Activated CD4-positive, CD25-positive, alpha-beta regulatory T cell treated with anti-CD3 and anti-CD28 coated beads, Interleukin-2, amount 50 U/mL, for 72 hours (primary cell): ENCODE results near the gene CNTFR.

Source experiments
- DNase-seq: peaks from one replicate; pipeline ENCODE4 v3.0.0; 2021

CNTFR gene

DNA sequence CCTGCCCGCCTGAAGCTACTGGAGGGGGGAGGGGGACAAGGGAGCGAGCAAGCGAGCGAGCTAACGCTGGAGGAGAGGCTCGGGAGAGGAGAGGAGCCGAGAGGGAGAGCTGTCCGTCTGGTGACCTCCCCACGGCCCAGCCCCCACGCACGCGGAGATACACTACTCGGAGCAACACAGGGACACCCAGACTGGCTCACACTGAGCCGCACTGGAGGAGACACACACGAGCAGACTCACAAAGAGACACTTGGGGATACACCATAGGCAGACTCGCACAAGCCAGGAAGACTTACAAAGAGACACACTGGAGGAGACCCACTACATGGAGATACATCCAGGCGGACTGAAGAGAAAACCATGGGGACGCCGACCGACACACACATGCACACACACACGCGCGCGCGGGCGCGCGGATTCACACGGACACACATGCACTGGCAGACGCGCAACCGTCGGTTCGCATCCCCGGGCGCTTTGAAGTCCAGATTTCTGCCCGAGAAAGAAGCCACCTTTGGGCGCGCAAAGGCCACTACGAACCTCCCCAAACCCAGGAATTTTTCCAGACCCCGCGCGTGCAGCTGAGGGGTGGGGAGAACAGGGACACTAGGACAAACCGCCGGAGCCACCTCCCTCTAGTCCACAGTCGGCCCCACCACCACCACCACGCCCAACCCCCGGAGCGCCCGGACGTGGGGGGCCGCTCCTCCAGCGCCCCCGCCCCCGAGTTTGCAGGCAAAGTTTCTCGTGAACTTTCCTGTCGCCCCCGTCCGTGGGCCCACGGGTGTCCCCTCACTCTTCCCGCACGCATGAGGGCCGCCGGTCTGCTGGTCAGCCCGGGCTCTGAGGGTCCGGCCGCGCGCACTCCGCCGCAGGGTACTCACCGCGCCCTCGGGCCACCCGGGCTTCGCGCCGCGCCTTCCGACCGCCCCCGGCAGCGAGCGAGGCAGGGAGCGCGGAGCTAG lies 571 bp downstream of the CNTFR start:
- DNase-seq = no peak

- DNase-seq = no peak
Observed at GRCh38 chr9:34587271-34587670, 2.3 kb downstream of the CNTFR start.

DNA sequence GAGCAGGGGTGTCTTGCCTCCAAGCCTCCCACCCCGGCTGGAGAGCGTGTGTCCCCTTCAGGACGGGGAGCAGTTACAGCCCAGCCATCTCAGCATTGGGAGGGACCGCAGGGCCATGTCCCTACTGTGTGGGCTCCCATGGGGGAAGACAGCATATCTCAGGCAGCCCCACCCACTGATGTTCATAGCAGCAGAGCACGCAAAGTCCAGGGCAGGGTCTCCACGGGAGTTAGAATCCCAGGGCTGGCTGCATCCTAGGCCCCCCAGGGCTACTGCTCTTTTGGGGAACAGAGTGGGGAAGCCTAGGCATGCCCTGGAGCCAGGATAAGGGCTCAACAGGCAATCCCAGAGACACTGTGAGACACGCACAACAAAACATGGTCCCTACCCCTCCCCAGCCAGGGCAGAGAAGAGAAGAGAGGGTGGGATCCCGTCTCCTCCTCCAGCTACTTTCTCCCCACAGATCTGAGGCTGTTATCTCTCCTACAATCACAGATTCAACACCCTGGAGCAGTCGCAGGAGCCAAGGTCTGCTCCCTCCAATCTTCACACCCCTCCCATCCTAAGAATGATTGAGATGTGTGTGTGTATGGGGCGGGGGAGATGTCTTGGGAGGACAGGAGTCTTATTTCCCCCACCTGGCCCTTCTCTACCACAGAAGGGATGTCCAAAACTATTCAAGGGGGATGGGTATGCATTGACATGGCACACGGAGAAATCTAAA lies 3.4 kb downstream of the CNTFR start:
- DNase-seq = no peak

GRCh38 chr9:34584970-34585369 lies 4.6 kb downstream of the CNTFR start:
- DNase-seq = no peak

DNA sequence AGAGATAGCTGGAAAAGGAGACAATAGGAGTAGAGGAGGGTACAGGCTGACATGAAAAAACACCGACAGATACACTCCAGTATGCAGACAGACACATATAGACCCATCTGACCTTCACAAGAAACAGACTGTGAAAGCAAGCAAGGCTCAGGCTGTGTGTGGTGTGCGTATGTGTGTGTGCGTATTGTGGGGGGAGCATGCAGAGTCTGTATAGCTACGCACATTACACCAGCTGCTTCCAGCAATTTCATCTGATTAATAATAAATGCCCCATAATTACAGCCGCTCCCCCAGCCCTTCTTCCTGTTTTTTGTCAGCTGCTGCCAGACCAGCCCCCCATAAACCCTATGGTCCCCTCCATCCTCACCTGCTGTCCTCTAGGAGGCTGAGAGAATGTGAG lies 6.7 kb downstream of the CNTFR start:
- no peak for DNase-seq

DNA sequence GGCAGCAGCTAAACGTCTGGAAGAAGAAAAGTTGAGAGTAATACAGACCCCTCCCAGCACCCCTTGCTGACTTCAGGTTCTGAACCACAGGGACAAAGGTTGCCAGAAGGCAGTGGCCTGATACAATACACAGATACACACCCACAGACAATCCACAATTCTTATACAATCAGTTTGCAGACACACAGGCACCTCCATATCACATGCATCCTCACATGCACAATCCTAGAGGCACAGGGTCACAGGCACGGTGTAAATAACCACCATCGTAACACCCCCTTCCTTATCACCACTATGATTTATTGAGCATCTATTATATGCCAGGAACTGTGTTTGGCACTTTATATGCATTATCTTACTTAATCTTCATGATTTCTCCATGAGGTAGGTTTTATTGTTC lies 8.2 kb downstream of the CNTFR start:
- no peak for DNase-seq

- no peak for DNase-seq
Observed at GRCh38 chr9:34580358-34580757, 9.2 kb downstream of the CNTFR start.

DNA sequence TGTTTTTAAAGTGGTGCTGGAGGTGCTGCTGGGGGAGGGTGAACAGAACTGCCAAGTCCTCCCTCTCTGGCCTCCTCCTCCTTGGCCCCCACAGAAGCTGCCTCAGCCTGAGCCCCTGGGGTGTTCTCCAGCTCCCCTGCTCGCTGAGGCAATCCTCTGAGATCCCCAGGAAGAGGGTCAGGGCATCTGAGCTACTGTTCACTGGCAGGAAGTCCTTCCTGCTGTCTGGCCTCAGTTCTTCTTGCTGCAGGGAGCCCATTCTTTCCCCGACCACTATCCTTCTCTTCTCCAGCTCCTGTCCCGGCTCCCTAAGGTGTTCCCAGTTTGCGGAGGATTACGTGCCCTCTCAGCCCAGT lies 9.7 kb downstream of the CNTFR start:
- DNase-seq = no peak

GRCh38 chr9:34579104-34579807 lies 10.3 kb downstream of the CNTFR start:
- DNase-seq = no peak

GRCh38 chr9:34578241-34579103 lies 11.1 kb downstream of the CNTFR start:
- DNase-seq = no peak

DNA sequence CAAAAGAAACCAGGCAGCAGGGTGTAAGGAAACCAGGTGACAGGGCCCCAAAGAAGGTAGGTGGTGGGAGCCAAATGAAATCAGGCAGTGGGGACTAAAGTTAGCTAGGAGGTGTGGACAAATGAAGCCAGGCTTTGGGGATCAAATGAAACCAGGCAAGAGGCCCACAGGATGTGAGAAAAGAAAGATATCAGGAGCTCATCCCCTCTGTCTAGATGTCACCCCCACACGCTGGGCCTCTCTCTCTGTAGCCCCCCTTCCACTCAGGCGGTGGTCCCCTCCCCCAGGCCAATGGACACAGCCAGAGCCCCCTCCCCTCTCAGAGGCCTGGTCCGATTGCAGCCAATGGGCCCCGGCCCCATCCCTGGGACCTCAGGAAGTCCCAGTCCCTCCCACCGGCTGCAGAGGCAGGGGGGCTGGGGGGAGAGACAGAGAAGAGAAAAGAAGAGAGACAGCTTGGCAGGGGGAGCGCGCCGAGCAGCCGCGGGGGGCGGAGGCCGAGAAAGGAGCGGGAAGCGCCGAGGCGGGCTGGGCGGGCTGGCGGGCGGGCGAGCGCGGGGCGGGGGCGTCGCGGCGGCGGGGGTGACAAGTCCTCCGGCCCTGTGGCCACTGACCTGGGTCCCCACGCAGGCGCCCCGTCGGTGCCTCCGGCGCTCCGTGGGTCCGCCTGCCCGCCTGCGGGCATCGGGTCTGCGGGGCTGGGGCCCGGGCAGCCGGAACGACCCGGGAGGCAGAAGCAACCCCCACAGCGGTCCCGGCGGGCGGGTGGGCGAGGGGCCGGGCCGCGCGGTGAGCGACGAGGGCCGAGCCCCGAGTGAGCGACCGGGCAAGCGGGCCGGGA lies 11.9 kb downstream of the CNTFR start:
- no peak for DNase-seq

GRCh38 chr9:34576597-34577399 lies 12.7 kb downstream of the CNTFR start:
- DNase-seq = no peak

DNA sequence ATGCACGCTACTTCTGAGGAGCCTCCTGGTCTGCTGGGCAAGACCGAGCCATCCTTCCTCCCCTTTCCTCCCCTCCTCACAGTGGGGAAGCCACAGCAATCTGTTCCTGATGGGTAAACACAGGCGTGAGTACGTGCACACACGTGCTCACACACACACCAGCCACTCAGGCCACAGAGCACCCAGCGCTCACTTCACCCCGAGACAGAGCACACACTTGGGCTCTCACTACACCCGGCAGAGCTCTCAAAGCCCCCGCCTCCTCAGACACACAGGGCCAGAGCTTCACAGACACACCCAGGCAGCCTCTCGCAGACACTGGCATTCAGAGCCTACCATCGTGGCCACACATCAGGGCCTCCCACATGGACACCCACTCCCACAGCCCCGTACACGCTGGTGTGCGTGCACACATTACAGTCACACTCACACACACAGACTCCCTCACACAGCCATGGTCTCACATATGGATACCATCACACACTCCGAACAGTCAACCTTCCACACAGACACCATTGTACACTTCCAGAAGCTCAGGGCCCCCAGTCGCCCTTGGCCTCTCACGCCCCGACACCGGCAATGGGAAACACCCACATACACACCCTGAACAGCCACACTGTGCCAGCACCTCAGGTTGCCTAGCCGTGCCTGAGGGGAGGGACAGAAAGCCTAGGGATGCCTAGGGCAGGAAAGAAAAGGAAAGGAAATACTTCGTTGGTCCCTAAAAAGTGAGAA lies 13.5 kb downstream of the CNTFR start:
- DNase-seq = no peak

DNA sequence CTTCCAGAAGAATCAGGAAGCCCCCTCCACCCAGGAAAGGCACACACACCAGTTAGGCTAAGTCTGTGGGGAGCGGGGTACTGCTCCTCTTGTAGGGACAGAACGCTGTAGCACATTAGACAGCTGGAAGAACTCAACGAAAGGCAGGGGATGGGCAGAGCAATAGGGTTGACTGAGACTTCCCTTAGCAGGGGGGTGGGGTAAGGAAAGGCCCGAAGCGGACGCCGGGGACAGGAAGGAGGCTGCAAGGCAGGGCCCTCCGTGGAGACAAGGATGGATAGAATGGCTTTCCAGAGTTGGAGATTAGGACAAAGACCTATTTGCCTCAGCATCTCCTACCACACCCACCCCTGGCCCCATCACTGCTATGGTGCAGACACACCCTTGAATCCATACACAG lies 14.3 kb downstream of the CNTFR start:
- no peak for DNase-seq

DNA sequence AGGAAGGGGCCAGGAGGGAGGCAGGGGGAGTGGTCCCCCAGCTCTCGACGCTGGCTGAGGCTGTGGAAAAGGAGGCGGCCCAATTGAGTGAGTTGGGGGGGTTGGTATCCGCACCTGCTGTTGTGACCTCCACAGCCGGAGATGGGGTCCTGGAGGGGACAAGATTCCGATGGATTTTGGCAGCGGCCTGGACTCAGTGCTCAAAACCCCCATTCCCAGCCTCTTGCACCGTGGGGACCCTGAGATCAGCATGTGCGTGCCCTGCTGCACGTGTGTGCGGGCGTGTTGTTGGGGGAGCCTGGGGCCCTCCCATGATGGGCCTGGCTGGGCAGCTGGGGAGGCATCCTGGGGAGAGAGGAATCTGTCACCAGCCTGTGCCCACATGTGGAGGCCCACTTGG lies 15.0 kb downstream of the CNTFR start:
- DNase-seq = no peak

DNA sequence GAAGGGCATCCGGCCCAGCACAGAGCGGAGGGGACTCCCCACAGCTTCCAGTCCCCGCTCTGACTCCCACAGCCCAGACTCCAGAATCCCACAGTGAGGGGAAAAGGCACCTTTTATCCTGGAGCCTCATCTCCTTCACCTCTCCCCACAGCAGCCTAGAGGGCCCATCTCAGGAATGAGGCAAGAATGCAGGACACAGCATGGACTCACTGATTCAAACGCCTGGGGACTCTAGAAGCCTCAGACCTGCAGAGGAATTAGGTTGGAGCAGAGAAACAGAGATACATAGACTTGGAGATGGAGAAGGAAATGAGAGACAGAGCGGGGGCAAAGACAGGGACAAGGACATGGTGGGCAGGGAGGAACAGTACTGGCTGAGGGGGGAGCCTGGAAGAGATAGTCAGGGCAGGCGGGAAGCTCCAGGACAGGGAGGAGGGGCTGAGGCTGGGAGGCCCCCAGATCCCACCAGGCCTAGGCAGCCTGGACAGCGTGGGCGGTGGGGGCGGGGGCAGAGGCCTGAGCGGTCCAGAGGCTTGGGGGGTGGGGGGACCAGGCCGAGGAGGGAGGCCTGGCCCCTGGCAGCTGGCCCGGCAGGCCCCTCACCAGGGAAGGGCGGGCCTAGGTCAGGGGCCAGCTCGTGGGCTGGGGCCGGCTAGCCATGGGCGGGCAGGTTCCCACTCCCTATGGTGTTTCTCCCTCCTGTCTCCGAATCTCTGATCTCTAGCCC lies 15.8 kb downstream of the CNTFR start:
- DNase-seq = no peak

DNA sequence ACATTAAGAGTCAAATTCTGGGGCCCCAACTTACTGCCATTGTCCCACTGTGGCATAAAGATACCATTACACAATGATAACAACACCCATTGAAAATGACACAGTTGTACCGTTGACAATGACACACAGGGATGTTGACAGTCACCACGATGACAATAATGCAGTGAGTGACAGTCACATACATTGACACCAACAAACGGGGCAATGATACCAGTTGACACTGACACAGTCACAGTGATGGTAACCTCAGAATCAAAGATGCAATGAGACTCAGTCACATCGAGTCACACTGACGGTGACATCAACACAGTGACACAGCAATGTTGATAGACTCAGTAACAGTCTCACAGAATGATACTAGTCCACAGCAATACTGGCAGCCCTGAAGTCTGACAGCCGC lies 16.9 kb downstream of the CNTFR start:
- no peak for DNase-seq

GRCh38 chr9:34572092-34572491 lies 17.4 kb downstream of the CNTFR start:
- no peak for DNase-seq

DNA sequence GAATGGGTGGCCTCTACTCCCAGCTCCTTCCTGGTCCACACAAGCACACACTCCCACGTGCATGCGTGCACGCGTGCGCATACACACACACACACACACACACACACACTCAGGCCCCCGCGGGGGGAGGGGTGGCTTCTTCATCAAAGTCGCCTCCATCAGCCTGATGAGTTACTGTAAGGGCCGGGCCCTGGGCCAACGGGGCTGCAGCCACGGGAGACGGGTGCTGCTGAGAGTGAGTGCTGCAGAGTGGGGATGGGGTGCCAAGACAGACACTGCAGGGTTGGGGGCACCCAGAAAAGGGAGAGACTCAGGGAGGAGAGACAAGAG lies 18.1 kb downstream of the CNTFR start:
- DNase-seq = no peak
